Neural progenitor cell (in vitro differentiated cells): ENCODE measurements around the gene AKAP3.

Source experiments
- EZH2phosphoT487 ChIP-seq: fragments of 200-600 bp; sonication (generic); IDR thresholded peaks from 2 replicates; pipeline ENCODE4 v1.6.1; 2017; ENCODE audit warnings: antibody characterized with exemption
- TF ChIP-seq, protein P1 (sequence below): fragments of 200-600 bp; sonication (generic); IDR thresholded peaks from 2 replicates; pipeline ENCODE4 v1.5.1; 2017; ENCODE audit warnings: antibody characterized with exemption, mild to moderate bottlenecking

DNA sequence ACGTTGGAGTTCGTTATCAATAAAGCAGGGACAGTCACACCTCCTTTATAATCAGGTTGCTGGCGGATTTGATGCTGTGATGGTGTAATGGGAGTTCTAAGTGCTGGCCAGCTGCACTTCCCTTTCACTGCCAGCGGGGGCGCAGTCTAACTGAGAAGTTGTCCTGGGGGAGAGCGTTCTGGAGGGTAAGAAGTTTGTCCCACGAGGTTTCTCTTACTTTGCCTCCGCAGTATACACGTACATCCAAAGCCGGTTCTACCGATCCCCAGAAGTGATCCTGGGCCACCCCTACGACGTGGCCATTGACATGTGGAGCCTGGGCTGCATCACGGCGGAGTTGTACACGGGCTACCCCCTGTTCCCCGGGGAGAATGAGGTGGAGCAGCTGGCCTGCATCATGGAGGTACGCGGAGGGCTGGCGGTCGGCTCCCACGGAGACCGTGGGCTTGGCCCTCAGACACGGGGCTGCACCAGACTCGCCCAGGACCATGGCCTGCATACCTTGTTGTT lies 44.1 kb downstream of the AKAP3 start:
- TF ChIP-seq, protein P1, sequence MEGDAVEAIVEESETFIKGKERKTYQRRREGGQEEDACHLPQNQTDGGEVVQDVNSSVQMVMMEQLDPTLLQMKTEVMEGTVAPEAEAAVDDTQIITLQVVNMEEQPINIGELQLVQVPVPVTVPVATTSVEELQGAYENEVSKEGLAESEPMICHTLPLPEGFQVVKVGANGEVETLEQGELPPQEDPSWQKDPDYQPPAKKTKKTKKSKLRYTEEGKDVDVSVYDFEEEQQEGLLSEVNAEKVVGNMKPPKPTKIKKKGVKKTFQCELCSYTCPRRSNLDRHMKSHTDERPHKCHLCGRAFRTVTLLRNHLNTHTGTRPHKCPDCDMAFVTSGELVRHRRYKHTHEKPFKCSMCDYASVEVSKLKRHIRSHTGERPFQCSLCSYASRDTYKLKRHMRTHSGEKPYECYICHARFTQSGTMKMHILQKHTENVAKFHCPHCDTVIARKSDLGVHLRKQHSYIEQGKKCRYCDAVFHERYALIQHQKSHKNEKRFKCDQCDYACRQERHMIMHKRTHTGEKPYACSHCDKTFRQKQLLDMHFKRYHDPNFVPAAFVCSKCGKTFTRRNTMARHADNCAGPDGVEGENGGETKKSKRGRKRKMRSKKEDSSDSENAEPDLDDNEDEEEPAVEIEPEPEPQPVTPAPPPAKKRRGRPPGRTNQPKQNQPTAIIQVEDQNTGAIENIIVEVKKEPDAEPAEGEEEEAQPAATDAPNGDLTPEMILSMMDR, result peak; percentile 98
- no peak for TF ChIP-seq EZH2phosphoT487
